Endometrium (tissue), 2 donors: Measurements from ENCODE around the gene SMG5.

Source experiments
- FAIRE-seq: peaks from 2 replicates; lab custom pipeline; 2012; peaks lifted over from hg19 to GRCh38; lab: Jason Lieb, UNC
- donor health status: control.
- donor health status: control.

Gene SMG5

GRCh38 chr1:156242738-156243137, 39.9 kb downstream of the SMG5 start:
- no peak for FAIRE-seq

GRCh38 chr1:156241926-156242325, 40.7 kb downstream of the SMG5 start, which contains the start of gene BGLAP:
Gene BGLAP (plus strand): TSS chr1:156242184. CDS start chr1:156242232, 48 bp downstream.
- no peak for FAIRE-seq

GRCh38 chr1:156241311-156241811, 41.3 kb downstream of the SMG5 start:
- no peak for FAIRE-seq

GRCh38 chr1:156238248-156238647, 44.4 kb downstream of the SMG5 start:
- no peak for FAIRE-seq

- FAIRE-seq: no peak
Observed at GRCh38 chr1:156236164-156236563, 46.5 kb downstream of the SMG5 start.

- no peak for FAIRE-seq
Observed at GRCh38 chr1:156233426-156234127, 49.0 kb downstream of the SMG5 start.

GRCh38 chr1:156232201-156232894, 50.3 kb downstream of the SMG5 start:
- no peak for FAIRE-seq

- FAIRE-seq: no peak
Observed at GRCh38 chr1:156230473-156230837, 52.2 kb downstream of the SMG5 start.

GRCh38 chr1:156229809-156230472, 52.7 kb downstream of the SMG5 start:
- no peak for FAIRE-seq

- no peak for FAIRE-seq
Observed at GRCh38 chr1:156228501-156228900, 54.1 kb downstream of the SMG5 start.

GRCh38 chr1:156226782-156227181, 55.8 kb downstream of the SMG5 start:
- no peak for FAIRE-seq

- FAIRE-seq: no peak
Observed at GRCh38 chr1:156226116-156226538, 56.5 kb downstream of the SMG5 start.

- FAIRE-seq: no peak
Observed at GRCh38 chr1:156225677-156226014, 57.0 kb downstream of the SMG5 start.

- FAIRE-seq: no peak
Observed at GRCh38 chr1:156221986-156222692, 60.5 kb downstream of the SMG5 start.

GRCh38 chr1:156220226-156220625, 62.4 kb downstream of the SMG5 start:
- FAIRE-seq: no peak

- FAIRE-seq: no peak
Observed at GRCh38 chr1:156217871-156218270, 64.8 kb downstream of the SMG5 start.

- FAIRE-seq: peak; percentile 100
Observed at GRCh38 chr1:156216361-156217086, 66.1 kb downstream of the SMG5 start.

- FAIRE-seq: no peak
Observed at GRCh38 chr1:156214024-156214748, 68.4 kb downstream of the SMG5 start.

- no peak for FAIRE-seq
Observed at GRCh38 chr1:156213644-156213966, 69.0 kb downstream of the SMG5 start.

- no peak for FAIRE-seq
Observed at GRCh38 chr1:156212833-156213643, 69.6 kb downstream of the SMG5 start, which contains the start of gene PMF1. Gene PMF1 (plus strand): TSS chr1:156213007. CDS start chr1:156213016, 9 bp downstream.
